Progenitor cell of endocrine pancreas (in vitro differentiated cells): Measurements from ENCODE around the gene BOLA2B. TPM values are rescaled to one million over a fixed set of nuclear protein-coding genes. Genes with fewer than 3 reads are reported as not detected.

Source experiments
- DNase-seq: peaks from one replicate; pipeline ENCODE4 v3.0.0; 2021; ENCODE audit warnings: low spot score; ENCODE audit not compliant: unreplicated experiment
- H3K27ac Mint-ChIP-seq: 2 replicates; pipeline ENCODE4 v1.8.0; 2021; ENCODE audit warnings: mild to moderate bottlenecking, moderate library complexity, mixed read lengths
- H3K27me3 Mint-ChIP-seq: 2 replicates; pipeline ENCODE4 v1.8.0; 2021; ENCODE audit warnings: mixed read lengths
- H3K36me3 Mint-ChIP-seq: 2 replicates; pipeline ENCODE4 v1.8.0; 2022; ENCODE audit warnings: mixed read lengths; ENCODE audit not compliant: insufficient read depth
- H3K4me1 Mint-ChIP-seq: 2 replicates; pipeline ENCODE4 v1.8.0; 2021; ENCODE audit warnings: low read depth, mixed read lengths
- H3K4me3 Mint-ChIP-seq: 2 replicates; pipeline ENCODE4 v1.8.0; 2021; ENCODE audit warnings: low read depth, mild to moderate bottlenecking, moderate library complexity, mixed read lengths
- H3K9me3 Mint-ChIP-seq: 2 replicates; pipeline ENCODE4 v1.8.0; 2021; ENCODE audit warnings: low read depth, mixed read lengths
- CTCF ChIP-seq: fragments of 200-600 bp; sonication (generic); IDR thresholded peaks from one replicate; pipeline ENCODE4 v1.5.0; 2021; ENCODE audit warnings: antibody characterized with exemption, mild to moderate bottlenecking; ENCODE audit not compliant: unreplicated experiment
- total RNA-seq: library from RNA; stranded (reverse); gene quantifications from 2 replicates; pipeline ENCODE4 v1.2.1, GENCODE V29; 2021

The BOLA2B gene
- total RNA-seq, 1 donor from 2014 or later, result 65.0 TPM

DNA sequence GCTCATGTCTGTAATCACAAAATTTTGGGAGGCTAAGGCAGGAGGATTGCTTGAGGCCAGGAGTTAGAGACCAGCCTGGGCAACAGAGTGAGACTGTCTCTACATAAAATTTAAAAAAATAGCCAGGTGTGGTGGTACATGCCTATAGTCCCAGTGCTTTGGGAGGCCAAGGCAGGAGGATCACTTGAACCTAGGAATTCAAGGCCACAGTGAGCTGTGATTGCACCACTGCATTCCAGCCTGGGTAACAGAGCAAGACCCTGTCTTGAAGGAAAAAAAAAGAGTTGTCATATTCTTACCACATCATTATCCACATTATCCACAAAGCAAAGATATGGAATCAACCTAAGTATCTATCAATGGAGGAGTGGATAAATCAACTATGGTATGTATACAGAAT, 49.4 kb downstream of the BOLA2B start:
- DNase-seq, result no peak
- no peaks in the 10 kb centered on the region for H3K27me3 Mint-ChIP-seq
- no peaks in the 10 kb centered on the region for H3K9me3 Mint-ChIP-seq
- H3K27ac Mint-ChIP-seq, result no peak overlapping the region
- no peak for TF ChIP-seq CTCF
- H3K36me3 Mint-ChIP-seq, result no peaks in the 10 kb centered on the region
- H3K4me3 Mint-ChIP-seq, result no peak overlapping the region
- peaks cover 4% of the 10 kb centered on the region for H3K4me1 Mint-ChIP-seq

- Mint-ChIP-seq H3K27ac (no peak overlapping the region), H3K27me3 (no peaks in the 10 kb centered on the region), H3K9me3 (no peaks in the 10 kb centered on the region), H3K4me1 (peaks cover 4% of the 10 kb centered on the region), H3K36me3 (no peaks in the 10 kb centered on the region), H3K4me3 (no peak overlapping the region)
- DNase-seq, result no peak
- no peak for TF ChIP-seq CTCF
Measured at GRCh38 chr16:30143347-30143702, 50.1 kb downstream of the BOLA2B start.

Other genes starting within 250 kb of the BOLA2B start
- 89.4 and 91.9 TPM in 2 replicates for gene TMEM219, start 231.6 kb downstream of the BOLA2B start, total RNA-seq
- 51.1 and 54.0 TPM in 2 replicates for gene TAOK2, start 219.8 kb downstream of the BOLA2B start, total RNA-seq
- 11.4 and 12.0 TPM in 2 replicates for gene HIRIP3, start 198.0 kb downstream of the BOLA2B start, total RNA-seq
- 72.7 and 74.2 TPM in 2 replicates for gene INO80E, start 197.4 kb downstream of the BOLA2B start, total RNA-seq
- gene DOC2A, start 182.6 kb downstream of the BOLA2B start, total RNA-seq, result 4.4 and 5.0 TPM in 2 replicates
- gene C16orf92, start 170.5 kb downstream of the BOLA2B start, total RNA-seq, result not detected in 2 replicates
- 1.5 and 1.7 TPM in 2 replicates for gene TLCD3B, start 162.4 kb downstream of the BOLA2B start, total RNA-seq
- 273 and 283 TPM in 2 replicates for gene ALDOA, start 127.9 kb downstream of the BOLA2B start, total RNA-seq
- 142 and 144 TPM in 2 replicates for gene PPP4C, start 117.7 kb downstream of the BOLA2B start, total RNA-seq
- gene TBX6, start 101.7 kb downstream of the BOLA2B start, total RNA-seq, result 3.5 and 3.9 TPM in 2 replicates
- gene YPEL3, start 97.5 kb downstream of the BOLA2B start, total RNA-seq, result 41.7 and 45.7 TPM in 2 replicates
- 13.3 and 13.8 TPM in 2 replicates for gene GDPD3, start 80.1 kb downstream of the BOLA2B start, total RNA-seq
- 59.8 and 62.8 TPM in 2 replicates for gene MAPK3, start 70.4 kb downstream of the BOLA2B start, total RNA-seq
- gene CORO1A, start 10.1 kb downstream of the BOLA2B start, total RNA-seq, result 1.6 and 3.8 TPM in 2 replicates
- 28.7 and 37.5 TPM in 2 replicates for gene SLX1A, start 209 bp upstream of the BOLA2B start, total RNA-seq
- gene SULT1A3, start 5.6 kb upstream of the BOLA2B start, total RNA-seq, result 33.0 and 33.3 TPM in 2 replicates
- gene NPIPB13, start 54.8 kb upstream of the BOLA2B start, total RNA-seq, result 27.0 and 27.1 TPM in 2 replicates
- gene CD2BP2, start 161.6 kb upstream of the BOLA2B start, total RNA-seq, result 76.9 and 78.8 TPM in 2 replicates
- gene TBC1D10B, start 176.8 kb upstream of the BOLA2B start, total RNA-seq, result 51.0 and 51.8 TPM in 2 replicates
- gene MYL11, start 181.1 kb upstream of the BOLA2B start, total RNA-seq, result 2.6 and 3.5 TPM in 2 replicates
- gene SEPTIN1, start 188.9 kb upstream of the BOLA2B start, total RNA-seq, result 2.0 and 2.3 TPM in 2 replicates
- 59.7 and 62.6 TPM in 2 replicates for gene ZNF48, start 201.8 kb upstream of the BOLA2B start, total RNA-seq
- gene ZNF771, start 213.9 kb upstream of the BOLA2B start, total RNA-seq, result 13.2 and 13.7 TPM in 2 replicates
- 65.9 and 71.9 TPM in 2 replicates for gene DCTPP1, start 236.4 kb upstream of the BOLA2B start, total RNA-seq